ENCODE results near the gene EDC3. TPM values are rescaled to one million over a fixed set of nuclear protein-coding genes. Genes with fewer than 3 reads are reported as not detected.

EDC3 gene
- total and polyA plus RNA-seq, 2 of the 4 experiments (the other 2 are of a cell fraction) = 16.8 to 38.0 TPM

- TF ChIP-seq USF2 (IDR thresholded peaks at IDR 0.05; ENCODE audit: low read depth, low read length) (no peak), NFE2L2 (IDR thresholded peaks at IDR 0.05; ENCODE audit: low read depth, low read length) (no peak)
Observed at GRCh38 chr15:74695597-74696397, at the start of gene EDC3 (continued).

DNA sequence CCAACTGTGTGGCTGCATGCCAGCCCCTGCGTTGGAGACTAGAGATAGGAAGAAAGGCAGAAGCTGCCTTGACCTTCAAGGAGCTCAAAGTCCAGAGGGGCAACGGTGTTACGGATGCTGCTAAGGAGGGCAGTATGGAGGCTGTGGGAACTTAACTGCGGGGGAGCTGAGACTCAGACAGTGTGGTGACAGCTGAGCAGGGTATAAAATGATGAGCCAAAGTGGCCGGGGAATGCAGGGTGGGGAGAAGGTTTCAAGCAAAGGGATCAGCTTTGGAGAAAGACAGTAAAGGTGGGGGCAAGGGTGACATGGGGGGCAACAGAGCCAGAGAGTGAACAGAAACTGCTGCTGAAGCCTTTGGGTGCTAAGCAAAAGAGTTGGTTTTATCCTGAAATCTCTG is 46.6 kb upstream of the EDC3 start:
- no peak overlapping the region for H4K91ac ChIP-seq (ENCODE audit: insufficient read depth, low read depth, low read length)
- H4K20me1 ChIP-seq (ENCODE audit: insufficient read depth, low read length) = no peaks in the 10 kb centered on the region
- no peak overlapping the region for H3K14ac ChIP-seq (replicated peaks; ENCODE audit: low read depth, low read length)
- ChIA-PET POLR2A (ENCODE audit: unreplicated experiment) (no interaction called here), CTCF (no interaction called here)
- H3K27me3 ChIP-seq (ENCODE audit: control insufficient read depth, insufficient read depth, low read length) = peaks cover 18% of the 10 kb centered on the region
- no peak overlapping the region for H4K8ac ChIP-seq (ENCODE audit: low read depth in 2 of 2, low read length in 2 of 2)
- H3K4ac ChIP-seq (ENCODE audit: low read depth, low read length) = no peak overlapping the region
- H2BK15ac ChIP-seq (ENCODE audit: low read depth, low read length) = no peak overlapping the region
- 62% methylated on average over 3 of the region's 5 CpGs; no CpG with 5 or more reads in 1 of the 2 experiments for WGBS, 2 experiments (ENCODE audit: extremely low coverage in 2 of 2, insufficient read length in 1 of 2)
- H2BK5ac ChIP-seq (ENCODE audit: low read depth, low read length, poor library complexity, severe bottlenecking) = no peak overlapping the region
- no peak for TF ChIP-seq RFX5 (IDR thresholded peaks at IDR 0.05; ENCODE audit: low read depth, low read length)
- TF ChIP-seq MXI1 (IDR thresholded peaks at IDR 0.05; ENCODE audit: borderline replicate concordance, low read depth, low read length) = no peak
- TF ChIP-seq CEBPB (IDR thresholded peaks at IDR 0.05; ENCODE audit: low read depth, low read length) = no peak
- TF ChIP-seq MAFK (IDR thresholded peaks at IDR 0.05; ENCODE audit: low read depth, low read length) = no peak
- TF ChIP-seq BHLHE40 (IDR thresholded peaks at IDR 0.05; ENCODE audit: low read depth, low read length) = no peak
- TF ChIP-seq FOS (IDR thresholded peaks at IDR 0.05; ENCODE audit: low read depth, low read length) = no peak
- TF ChIP-seq RAD21 (IDR thresholded peaks at IDR 0.05; ENCODE audit: low read length) = no peak
- TF ChIP-seq CTCF (conservative IDR thresholded peaks at IDR 0.05; ENCODE audit: low read depth, low read length) = no peak
- no peak for TF ChIP-seq NFE2L2 (IDR thresholded peaks at IDR 0.05; ENCODE audit: low read depth, low read length)
- no peak for TF ChIP-seq POLR2A (IDR thresholded peaks at IDR 0.05; ENCODE audit: low read depth, low read length)
- H3K79me1 ChIP-seq (ENCODE audit: low read depth in 1 of 2, low read length in 2 of 2) = no peaks in the 10 kb centered on the region
- no peak for DNase-seq
- H2BK20ac ChIP-seq (ENCODE audit: low read depth, low read length) = no peak overlapping the region
- ATAC-seq (ENCODE audit: low read depth) = no peak
- H3K27ac ChIP-seq (ENCODE audit: insufficient read depth, low read length) = no peak overlapping the region
- H3K56ac ChIP-seq (ENCODE audit: extremely low read depth, insufficient read depth, low read length) = no peak overlapping the region
- no TSS peak for BruUV-seq (replicated peaks)
- H3K9me3 ChIP-seq (ENCODE audit: control insufficient read depth, insufficient read depth, low read length) = peaks cover 8% of the 10 kb centered on the region
- H3K4me3 ChIP-seq (ENCODE audit: insufficient read depth, low read depth, low read length) = no peak overlapping the region
- no peaks in the 10 kb centered on the region for H3K9me1 ChIP-seq (ENCODE audit: insufficient read depth, low read length)
- H3K9ac ChIP-seq (ENCODE audit: low read depth, low read length) = no peak overlapping the region
- H3K4me1 ChIP-seq (ENCODE audit: control insufficient read depth, insufficient read depth, low read length) = no peaks in the 10 kb centered on the region
- dilution Hi-C loops (cut with HindIII; ENCODE audit: low sequenced_read_pairs, unreplicated experiment) = no loop called here
- no peak overlapping the region for H3K18ac ChIP-seq (ENCODE audit: low read depth, low read length)
- no peak overlapping the region for H2AK9ac ChIP-seq (replicated peaks; ENCODE audit: low read depth, low read length, poor library complexity)
- no peak overlapping the region for H2BK120ac ChIP-seq (ENCODE audit: low read depth, low read length)
- no peak overlapping the region for H3K4me2 ChIP-seq (ENCODE audit: low read depth, low read length)
- H2AFZ ChIP-seq (replicated peaks; ENCODE audit: low read length, poor library complexity) = no peak overlapping the region
- H3K23ac ChIP-seq (ENCODE audit: low read depth, low read length) = no peak overlapping the region
- H2AK5ac ChIP-seq (ENCODE audit: low read depth, low read length) = no peak overlapping the region
- no peak overlapping the region for H4K5ac ChIP-seq (ENCODE audit: low read depth, low read length)
- H3K36me3 ChIP-seq (ENCODE audit: control insufficient read depth, insufficient read depth, low read length) = no peaks in the 10 kb centered on the region
- intact Hi-C loops (cut with micrococcal nuclease) = no loop called here
- in situ Hi-C loops (cut with MboI; ENCODE audit: low sequenced_read_pairs) = no loop called here

All from IMR-90 (cell line).